GM19395 (cell line): Measurements from ENCODE around the gene NMU.
A peak's percentile ranks its signal among the peaks of the same experiment; 100 is the strongest.
"Not testable (repeated sequence)": the region's sequence is repeated elsewhere in the genome, so short reads cannot be mapped to it uniquely, and the experiment has no call there.

Experiments used
- ATAC-seq: cut with Tn5 transposase; IDR thresholded peaks from one replicate; pipeline ENCODE4 v1.9.1; 2021; ENCODE audit warnings: mild to moderate bottlenecking, moderate library complexity; ENCODE audit not compliant: unreplicated experiment

NMU gene

GRCh38 chr4:55568905-55569504 lies 67.1 kb downstream of the NMU start:
- no peak for ATAC-seq

GRCh38 chr4:55561889-55562288 lies 74.2 kb downstream of the NMU start:
- peak; percentile 100 for ATAC-seq

- ATAC-seq: no peak
These were observed 76.0 kb downstream of the NMU start for GRCh38 chr4:55560096-55560495.

GRCh38 chr4:55554453-55555030 lies 81.6 kb downstream of the NMU start:
- no peak for ATAC-seq

GRCh38 chr4:55553441-55554201 lies 82.5 kb downstream of the NMU start:
- no peak for ATAC-seq

GRCh38 chr4:55551964-55552363 lies 84.1 kb downstream of the NMU start:
- not testable (repeated sequence) for ATAC-seq

GRCh38 chr4:55549888-55550287 lies 86.2 kb downstream of the NMU start:
- no peak for ATAC-seq

GRCh38 chr4:55547918-55548317 lies 88.2 kb downstream of the NMU start:
- no peak for ATAC-seq

- no peak for ATAC-seq
These were observed 88.7 kb downstream of the NMU start for GRCh38 chr4:55547466-55547770.

- ATAC-seq: peak; percentile 75
These were observed 89.2 kb downstream of the NMU start, which contains the start of gene CLOCK for GRCh38 chr4:55546756-55547465. TSS of gene CLOCK (minus strand) at chr4:55546909. CDS start at chr4:55482785, 64,124 bp downstream.

GRCh38 chr4:55546506-55546755 lies 89.7 kb downstream of the NMU start:
- ATAC-seq: peak; percentile 50

- ATAC-seq: peak; percentile 49
These were observed 90.2 kb downstream of the NMU start for GRCh38 chr4:55545641-55546505.
